Activated CD4-positive, alpha-beta T cell treated with anti-CD3 and anti-CD28 coated beads, Interleukin-2, Interleukin-6, amounts not matched to agents 100 ng/mL and 50 ng/mL, durations not matched to agents 16 hours and 8 hours (primary cell): Measurements from ENCODE around the gene CCP110.

Experiments used
- DNase-seq: peaks from one replicate; pipeline ENCODE4 v3.0.0-alpha.2; 2020

The CCP110 gene, protein sequence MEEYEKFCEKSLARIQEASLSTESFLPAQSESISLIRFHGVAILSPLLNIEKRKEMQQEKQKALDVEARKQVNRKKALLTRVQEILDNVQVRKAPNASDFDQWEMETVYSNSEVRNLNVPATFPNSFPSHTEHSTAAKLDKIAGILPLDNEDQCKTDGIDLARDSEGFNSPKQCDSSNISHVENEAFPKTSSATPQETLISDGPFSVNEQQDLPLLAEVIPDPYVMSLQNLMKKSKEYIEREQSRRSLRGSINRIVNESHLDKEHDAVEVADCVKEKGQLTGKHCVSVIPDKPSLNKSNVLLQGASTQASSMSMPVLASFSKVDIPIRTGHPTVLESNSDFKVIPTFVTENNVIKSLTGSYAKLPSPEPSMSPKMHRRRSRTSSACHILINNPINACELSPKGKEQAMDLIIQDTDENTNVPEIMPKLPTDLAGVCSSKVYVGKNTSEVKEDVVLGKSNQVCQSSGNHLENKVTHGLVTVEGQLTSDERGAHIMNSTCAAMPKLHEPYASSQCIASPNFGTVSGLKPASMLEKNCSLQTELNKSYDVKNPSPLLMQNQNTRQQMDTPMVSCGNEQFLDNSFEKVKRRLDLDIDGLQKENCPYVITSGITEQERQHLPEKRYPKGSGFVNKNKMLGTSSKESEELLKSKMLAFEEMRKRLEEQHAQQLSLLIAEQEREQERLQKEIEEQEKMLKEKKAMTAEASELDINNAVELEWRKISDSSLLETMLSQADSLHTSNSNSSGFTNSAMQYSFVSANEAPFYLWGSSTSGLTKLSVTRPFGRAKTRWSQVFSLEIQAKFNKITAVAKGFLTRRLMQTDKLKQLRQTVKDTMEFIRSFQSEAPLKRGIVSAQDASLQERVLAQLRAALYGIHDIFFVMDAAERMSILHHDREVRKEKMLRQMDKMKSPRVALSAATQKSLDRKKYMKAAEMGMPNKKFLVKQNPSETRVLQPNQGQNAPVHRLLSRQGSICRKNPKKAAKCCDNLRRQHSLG

DNA sequence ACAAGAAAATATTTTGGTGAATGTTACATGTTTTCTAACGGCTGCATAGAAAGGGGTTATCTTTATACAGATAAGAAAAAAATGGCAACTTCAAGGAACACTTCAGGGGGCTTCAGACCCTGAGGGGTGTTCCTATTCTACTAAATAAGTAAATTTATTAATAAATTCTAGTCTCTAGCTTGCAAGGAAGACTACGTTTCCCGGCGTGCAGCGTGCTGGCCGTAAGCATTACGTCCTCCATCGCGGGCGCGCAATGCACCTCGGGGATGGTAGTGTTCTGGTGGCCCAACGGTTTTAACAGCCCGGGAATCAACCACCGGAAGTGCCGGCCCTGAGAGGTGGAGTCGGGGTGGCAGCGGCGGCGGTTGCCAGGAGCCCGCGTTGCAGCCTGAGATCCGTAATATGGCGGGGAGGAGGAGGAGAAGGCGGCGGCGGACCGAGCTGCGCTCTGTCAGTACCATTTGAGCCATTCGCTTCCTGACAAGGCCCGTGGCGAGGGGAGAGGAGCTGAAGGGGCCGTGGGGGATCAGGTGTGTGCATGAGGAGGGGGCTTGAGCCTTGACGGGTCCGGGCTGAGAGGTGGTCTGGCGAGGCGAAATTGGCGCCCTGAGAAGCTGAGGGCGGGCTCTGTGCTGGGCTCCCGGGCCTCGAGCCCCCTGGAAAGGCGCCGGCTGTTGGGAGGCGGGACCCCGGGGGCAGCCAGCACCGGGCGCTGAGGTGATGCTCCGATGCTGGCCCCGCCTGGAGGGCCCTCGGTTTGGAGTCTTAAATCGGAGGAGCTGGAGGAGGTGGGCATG is at the start of gene CCP110:
Gene CCP110, plus strand, starts transcription at position 384 of the 797 bp plus-strand sequence. CDS start 3,940 bp downstream, outside the sequence.
- peak; percentile 97 for DNase-seq

DNA sequence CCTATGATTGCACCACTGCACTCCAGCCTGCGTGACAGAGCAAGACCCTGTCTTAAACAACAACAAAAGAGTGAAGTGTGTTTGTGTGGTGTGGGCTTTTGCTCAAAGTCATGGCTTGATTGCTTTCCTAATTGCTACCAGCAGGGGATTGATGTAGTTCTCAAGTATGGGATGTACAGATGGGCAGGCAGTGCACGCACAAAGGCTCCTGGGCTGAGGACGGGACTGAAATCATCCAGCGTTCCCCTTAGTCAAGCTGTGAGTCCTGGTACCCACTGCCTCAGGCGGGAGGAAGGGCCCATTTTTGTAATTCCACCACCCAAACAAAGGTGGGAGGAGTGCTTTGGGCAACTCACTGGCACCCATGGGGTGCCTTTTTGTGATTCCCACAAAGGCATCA is 49.1 kb upstream of the CCP110 start:
- no peak for DNase-seq

DNA sequence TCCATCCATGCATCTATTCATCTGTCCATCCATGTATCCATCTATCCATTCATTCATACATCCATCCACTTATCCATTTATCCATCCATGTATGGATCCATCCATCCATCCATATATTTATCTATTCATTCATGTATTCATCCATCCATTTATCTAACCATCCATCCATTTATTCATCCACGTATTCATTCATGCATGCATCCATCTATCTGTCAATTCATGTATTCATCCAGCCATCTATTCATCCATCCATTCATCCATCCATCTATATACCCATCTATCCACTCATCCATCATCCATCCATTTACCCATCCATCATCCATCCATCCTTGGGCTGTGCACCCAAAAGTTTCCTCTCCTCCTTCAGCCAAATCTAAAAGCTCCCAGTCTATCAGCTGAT is 45.2 kb upstream of the CCP110 start:
- DNase-seq = no peak

DNA sequence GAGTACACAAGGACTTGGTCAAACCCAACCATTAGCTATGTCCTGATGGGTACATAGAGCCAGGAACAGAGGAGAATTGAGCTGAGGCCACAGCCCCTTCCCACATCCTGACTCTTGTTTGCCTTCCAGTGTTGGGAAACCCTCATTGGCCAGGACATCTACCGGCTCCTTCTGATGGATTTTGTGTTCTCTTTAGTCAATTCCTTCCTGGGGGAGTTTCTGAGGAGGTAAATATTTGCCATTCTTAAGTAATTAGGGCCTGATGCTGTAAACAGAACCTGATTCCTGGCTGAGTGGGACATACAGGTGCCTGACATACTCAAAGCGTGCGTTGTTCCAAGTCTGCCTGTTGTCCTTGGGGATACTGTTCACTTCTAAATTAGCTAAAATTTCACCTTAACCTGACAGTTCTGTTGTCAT is 44.4 kb upstream of the CCP110 start:
- no peak for DNase-seq

DNA sequence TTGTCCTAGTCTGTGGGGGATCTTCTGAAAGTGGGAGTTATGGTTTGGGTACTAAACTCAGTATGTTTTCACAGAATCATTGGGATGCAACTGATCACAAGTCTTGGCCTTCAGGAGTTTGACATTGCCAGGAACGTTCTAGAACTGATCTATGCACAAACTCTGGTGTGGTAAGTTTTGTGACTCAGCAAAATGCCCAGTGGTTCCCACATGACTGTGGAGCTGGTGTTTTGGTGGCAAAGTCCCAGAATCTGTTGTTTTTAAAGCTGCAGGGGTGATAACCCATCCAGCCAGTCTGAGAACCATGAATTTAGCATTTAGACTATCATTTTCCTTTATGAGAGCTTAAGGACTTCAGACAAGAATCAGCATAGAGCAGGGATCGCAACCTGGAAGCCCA is 42.4 kb upstream of the CCP110 start:
- DNase-seq = no peak

DNA sequence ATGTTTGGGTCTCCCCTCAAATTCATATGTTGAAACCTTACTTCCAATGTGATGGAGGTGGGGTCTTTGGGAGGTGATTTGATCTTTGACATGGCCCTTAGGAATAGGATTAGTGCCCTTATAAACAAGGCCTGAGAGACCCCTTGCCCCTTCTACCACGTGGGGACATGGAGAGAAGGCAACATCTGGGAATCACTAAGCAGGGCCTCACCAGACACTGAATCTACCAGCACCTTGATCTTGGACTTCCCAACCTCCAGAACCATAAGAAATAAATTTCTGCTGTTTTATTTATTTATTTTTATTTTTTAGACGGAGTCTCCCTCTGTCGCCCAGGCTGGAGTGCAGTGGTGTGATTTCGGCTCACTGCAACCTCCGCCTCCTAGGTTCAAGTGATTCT is 42.0 kb upstream of the CCP110 start:
- no peak for DNase-seq

DNA sequence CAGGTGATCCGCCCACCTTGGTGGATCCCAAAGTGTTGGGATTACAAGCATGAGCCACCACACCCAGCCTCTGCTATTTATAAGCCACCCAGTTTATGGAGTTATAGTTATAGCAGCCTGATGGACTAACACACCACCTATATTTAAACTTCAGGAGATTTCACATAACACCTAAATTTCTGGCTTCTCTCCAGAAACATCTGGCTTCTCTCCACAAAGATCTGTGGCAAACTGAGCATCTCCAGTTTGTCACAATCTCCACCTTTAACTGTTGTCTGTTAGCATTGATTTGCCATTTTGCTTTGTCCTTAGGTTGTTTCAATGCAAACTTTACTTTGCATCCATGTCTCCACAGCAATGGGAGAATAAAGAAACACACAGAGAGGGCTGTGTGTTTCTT is 41.5 kb upstream of the CCP110 start:
- no peak for DNase-seq

DNA sequence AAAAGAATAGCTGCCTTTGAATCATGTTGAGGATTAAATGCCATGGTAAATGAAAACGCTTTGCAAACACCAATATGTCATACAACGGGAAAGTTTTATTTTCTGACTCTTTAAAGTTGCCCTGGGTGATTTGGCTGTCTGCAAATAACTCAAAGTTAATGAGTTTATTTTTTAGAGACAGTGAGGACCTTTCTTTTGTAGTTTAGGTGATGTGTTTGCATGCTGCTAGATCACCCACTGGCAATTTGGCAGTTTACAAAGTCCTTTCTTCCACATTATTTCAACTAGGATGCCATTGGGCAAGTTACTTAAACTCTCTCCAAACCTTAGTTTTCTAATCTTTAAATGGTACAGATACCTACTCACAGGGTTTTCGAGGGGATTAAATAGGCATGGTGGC is 39.6 kb upstream of the CCP110 start:
- DNase-seq = no peak

DNA sequence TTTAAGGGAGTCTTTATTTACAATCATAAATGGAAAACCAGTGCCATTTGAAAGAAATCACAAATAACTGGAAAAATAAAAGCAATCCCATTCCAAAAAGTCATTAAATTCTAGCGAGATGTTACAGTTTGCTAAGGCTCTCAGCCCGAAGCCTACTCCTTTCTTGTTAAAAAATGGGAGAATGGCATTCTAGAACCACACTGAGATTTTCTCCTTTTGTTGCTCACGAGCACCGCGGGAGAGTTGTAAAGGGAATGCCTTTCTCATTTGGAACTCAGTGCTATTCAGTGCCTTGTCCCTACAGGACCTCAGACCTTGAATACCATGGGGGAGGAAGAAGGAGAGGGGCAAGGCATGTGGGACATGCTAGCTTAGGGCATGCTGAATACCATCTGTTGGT is 38.1 kb upstream of the CCP110 start:
- DNase-seq = no peak

DNA sequence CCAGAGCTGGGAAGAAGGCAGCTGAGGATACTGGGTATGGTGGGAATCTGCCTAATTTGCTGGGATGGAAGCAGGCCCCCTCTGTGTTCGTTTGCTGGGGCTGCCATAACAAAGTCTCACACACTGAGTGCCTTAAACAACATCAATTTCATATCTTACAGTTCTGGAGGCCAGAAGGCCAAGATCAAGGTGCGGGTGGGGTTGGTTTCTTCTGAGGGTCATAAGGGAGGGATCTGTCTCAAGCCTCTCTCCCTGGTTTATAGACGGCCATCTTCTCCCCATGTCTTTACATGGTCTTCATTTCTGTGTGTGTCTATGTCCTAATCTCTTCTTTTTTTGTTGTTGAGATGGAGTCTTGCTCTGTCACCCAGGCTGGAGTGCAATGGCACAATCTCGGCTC is 37.7 kb upstream of the CCP110 start:
- DNase-seq = no peak

DNA sequence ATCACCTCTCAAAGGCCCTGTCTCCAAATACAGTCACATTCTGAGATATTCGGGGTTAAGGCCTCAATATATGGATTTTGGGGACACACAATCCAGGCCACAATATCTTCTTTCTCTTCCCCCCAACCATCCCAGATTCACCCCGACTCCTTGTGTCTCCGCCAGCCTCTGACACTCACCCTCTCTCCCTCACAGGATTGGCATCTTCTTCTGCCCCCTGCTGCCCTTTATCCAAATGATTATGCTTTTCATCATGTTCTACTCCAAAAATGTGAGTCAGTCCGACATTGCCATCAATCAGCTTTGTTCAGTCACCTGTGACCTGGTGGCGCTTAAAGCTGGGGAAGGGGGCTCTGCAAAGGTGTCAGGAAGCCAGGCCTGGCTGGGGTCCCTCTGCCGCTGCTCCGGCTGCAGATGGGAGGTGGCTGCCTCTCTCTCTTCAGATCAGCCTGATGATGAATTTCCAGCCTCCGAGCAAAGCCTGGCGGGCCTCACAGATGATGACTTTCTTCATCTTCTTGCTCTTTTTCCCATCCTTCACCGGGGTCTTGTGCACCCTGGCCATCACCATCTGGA is 36.9 kb upstream of the CCP110 start:
- no peak for DNase-seq

DNA sequence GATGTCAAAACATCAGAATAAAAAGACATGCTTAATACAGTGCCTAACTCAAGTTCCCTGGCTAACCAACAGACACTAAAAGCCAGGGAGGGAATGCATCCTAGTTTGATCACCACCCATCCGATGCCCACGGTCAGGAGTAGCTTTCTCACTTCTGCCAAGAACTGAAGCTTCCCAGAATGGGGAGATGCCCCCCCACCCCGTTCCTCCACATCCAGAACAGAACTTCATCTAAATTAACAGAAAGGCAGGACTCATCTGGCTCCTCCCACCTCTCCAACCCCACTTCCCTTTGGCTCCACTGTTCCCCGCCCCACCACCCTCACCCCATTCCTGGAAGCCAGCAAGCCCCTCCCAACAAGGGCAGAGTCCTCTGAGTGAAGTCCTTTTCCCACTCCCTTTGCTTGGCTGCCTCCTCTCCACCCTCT is 35.5 kb upstream of the CCP110 start:
- no peak for DNase-seq

DNA sequence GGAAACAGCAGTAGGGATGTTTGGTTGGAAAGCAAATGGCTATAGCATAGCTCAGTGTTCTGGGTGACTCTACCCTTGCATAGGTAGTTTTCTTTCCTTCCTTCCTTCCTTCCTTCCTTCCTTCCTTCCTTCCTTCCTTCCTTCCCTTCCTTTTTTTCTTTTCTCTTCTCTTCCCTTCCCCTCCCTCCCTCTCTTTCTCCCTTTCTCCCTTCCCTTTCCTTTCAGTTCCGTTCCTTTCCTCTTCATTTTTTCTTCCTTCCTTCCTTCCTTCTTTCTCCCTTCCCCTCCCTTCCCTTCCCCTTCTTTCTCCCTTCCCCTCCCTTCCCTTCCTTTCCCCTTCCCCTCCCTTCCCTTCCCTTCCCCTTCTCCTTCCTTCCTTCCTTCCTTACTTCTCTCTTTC is 33.1 kb upstream of the CCP110 start:
- DNase-seq = no peak

DNA sequence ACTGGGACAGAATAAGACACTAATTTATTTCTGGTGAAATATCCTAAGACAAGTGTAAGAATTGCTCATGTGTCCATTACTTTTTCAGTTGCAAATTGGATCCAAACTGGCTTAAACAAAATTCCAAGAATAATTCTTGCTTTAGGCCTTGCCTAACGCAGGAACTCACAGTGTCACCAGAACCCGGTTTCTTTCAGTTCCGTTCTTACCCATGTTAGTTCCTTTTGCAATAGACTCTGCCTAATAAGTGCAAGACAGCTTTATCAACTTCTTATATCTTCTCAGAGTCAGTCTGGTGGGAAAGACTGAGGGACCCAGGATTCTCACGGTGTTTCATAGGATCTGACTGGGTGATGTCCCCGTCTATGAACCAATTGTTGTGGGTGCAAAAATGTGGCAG is 26.6 kb upstream of the CCP110 start:
- DNase-seq = no peak

DNA sequence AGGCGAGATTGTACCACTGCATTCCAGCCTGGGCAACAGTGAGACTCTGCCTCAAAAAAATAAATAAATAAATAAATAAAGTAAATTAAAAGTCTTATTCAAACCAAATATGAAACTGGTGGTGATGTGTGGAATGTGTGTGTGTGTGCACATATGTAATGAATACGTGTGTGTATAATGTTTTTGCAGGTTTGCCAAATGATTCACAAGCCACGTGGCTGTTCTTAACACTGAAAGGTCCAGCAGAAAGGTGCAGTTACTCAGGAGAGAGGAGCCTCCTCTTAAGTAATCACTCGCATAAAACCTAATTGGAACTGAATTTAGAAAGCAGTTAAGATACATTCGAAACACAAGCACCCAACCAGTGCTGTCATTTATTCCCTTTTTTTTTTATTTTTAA is 24.7 kb upstream of the CCP110 start:
- no peak for DNase-seq

DNA sequence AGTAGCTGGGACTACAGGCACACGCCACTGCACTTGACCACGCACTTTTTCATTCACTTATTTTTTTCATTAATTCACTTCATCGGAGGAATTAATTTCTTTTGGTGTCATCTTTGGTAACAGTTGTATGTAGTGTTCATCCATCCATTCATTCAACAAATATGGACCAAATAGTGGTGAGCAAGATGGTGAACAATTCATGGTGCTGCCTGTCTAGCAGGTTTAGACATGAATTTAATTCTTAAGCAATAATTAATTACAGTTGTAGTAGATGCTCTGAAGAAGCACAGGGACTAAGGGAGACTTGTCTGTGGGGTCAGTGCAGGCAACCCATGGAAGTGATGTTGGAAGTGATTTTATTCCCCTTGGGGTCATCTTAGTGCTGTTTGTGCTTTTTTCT is 24.3 kb upstream of the CCP110 start:
- no peak for DNase-seq

DNA sequence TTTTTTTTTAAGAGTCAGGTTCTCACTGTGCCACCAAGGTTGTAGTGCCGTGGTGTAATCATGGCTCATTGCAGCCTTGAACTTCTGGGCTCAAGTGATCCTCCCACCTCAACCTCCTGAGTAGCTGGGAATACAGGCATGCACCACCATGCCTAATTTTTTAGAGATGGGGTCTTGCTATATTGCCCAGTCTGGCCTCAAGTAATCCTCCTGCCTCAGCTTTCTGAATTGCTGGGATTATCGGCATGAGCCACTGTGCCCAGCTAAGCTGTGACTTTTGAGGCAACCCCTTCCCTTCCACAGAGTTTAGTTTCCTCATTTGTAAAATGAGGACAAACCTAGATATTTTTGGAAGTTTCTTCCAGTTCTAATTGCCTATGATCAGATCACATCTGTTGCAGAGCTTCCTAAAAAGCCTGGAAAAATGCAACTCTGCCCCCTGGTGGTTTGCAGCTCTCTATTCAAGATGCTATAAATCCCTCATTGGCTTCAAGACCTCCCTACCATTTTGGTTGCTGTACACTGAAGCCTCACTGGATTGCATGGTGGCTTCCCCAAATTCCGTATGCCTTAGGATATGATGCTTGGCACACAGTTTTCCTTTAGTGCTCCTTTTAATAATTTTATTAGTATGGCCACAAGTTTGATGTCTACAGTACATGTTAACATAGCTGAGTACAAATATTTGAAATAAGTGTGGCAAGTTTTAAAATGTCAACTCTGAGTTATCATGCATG is 21.2 kb upstream of the CCP110 start:
- peak; percentile 71 for DNase-seq

DNA sequence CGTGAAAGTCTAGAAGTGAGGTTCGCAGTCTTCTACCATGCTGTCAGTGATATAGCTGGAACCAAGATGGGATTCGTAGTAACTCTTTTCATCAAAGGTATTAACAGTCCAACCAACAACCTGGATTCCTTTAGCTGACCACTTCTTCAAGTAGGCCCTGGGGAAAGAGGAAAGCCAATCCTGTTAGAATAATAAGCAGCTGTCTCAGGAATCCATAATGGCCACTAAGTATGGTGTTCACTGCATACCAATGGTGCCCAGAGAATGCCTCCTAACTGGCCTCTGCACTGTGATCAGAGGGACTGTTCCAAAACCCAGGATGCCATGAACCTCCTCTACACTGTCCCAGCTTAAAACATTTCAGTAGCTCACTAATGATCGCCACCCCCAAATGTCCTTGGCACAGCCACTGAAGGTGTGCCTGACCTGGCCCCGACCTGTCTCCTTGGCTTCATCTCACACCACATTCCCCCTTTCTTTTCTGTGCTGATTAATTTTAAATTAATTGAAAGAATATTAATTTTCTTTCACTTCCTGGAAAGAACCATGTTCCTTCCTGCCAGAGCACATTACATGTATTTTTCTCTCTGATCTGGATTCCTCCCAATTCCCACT is 20.2 kb upstream of the CCP110 start:
- no peak for DNase-seq

DNA sequence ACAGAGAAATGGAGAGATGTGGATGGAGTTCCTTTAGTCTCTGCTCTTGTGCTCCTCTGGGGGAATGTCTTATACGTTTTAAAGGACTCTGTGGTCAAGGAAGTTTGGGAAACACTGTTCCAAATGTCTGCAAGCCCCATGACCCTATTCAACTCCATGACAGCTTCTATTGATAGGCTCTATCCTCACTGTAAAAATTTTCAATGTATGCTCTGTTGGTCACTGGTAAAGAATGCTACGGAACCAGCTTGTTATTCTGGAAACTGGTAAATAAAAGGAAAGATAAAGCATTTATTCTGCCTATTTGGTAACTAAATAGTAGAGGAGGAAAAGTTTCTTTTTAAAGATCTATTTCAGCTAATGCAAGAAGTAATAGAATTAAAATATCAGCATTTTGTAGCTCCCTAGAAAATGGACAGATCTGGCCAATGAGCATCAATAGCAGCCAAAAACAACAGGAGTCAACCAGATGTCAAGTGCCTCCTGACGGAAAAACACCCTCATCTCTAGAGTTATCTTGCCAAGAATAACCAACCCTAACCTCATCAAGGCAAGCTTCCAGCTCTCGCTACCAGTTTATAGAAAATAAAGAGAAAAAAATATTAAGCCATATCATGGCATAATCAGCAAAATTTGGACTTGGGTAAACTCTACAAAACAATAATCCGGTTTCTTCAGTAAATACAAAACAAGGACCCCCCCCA is 18.0 kb upstream of the CCP110 start:
- DNase-seq = no peak

DNA sequence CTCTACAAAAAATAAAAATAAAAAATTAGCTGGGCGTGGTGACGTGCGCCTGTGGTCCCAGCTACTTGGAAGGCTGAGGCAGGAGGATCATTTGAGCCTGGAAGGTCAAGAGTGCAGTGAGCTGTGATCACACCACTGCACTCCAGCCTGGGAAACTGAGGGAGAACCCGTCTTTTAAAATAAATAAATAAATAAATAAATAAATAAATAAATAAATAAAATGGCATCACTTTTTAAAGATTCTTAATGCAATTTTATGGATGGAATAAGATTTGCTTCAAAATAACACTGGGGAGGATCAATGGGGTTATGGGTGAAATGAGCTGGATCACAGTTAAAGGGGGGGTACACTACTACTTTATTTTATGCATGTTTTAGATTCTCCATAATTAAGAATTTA is 16.8 kb upstream of the CCP110 start:
- DNase-seq = no peak

DNA sequence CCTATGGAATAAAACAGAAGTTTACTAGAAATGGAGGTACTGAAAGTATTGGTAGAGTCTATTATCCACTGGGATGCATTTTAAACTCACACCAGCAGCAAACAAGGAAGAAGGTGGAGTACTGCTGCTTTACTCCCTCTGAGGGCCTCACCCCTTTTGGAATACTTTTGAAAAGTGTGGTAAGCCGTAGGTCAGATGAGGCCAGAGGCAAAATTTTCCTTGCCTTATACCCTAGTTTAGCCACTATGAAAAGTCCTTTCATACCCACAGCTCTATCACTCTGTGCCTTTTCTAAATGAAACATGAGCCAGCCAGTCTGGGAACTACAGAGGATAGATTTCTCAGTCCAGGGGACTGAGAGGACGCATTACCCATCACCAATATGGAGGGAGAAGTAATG is 15.9 kb upstream of the CCP110 start:
- DNase-seq = no peak
